Endothelial cell of hepatic sinusoid (primary cell): ENCODE results near the gene HPN.

Experiments used
- in situ Hi-C: cut with HindIII; loops from 2 replicates; pipeline ENCODE4 v1.10.0; 2017; ENCODE audit warnings: low sequenced_read_pairs

The HPN gene

DNA sequence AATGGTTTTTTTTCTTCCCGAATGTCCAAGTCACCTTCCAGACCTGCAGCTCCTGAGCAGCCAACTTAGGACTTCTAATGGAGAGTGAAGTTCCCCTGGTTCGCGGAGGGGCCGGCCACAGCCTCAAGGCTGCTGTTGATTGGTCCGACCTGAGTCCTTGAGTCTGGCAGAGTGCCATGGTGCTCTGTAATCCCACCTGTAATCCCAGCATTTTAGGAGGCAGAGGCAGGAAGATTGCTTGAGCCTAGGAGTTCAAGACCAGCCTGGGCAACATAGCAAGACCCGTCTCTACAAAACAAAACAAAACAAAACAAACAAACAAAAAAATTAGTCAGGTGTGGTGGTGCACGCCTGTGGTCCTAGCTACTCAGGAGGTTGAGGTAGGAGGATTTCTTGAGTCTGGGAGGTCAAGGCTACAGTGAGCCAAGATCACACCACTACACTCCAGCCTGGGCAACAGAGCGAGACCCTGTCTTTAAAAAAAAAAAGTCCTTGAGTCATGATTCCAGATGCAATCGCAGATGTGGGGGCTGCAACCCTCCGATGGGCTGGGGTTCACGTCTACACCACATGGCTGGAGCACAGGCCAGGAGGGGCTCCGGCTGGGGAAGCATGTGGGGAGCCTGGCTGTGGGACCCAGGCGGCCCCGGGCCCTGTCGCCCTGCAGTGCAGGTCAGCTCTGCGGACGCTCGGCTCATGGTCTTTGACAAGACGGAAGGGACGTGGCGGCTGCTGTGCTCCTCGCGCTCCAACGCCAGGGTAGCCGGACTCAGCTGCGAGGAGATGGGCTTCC, 17.7 kb downstream of the HPN start:
- in situ Hi-C loops = no loop called here

DNA sequence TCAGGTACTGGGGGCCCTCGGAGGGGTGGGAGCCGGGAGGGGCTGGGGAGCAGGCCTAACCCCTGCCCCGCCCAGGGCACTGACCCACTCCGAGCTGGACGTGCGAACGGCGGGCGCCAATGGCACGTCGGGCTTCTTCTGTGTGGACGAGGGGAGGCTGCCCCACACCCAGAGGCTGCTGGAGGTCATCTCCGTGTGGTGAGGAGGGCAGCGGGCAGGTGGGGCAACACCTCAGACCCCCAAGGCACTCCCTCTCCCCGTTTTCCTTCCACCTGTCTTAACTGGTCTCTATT, 18.2 kb downstream of the HPN start:
- in situ Hi-C loops = no loop called here

DNA sequence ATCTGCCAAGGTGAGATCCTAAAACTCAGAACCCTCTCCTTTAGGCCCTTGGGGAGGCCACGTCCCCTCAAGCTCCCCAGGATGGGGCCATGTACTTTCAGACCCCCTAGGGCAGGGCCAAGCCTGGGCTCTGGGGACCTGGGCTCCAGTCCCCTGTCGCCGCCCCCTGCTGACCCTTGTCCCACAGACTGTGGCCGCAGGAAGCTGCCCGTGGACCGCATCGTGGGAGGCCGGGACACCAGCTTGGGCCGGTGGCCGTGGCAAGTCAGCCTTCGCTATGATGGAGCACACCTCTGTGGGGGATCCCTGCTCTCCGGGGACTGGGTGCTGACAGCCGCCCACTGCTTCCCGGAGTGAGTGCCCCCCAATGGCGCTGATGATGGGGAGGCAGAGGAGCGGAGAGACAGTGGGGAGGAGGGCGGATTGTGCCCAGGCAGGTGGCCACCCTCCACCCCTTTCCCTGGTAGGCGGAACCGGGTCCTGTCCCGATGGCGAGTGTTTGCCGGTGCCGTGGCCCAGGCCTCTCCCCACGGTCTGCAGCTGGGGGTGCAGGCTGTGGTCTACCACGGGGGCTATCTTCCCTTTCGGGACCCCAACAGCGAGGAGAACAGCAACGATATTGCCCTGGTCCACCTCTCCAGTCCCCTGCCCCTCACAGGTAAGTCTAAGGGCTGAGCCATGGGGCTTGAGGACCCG, 18.8 kb downstream of the HPN start:
- in situ Hi-C loops = no loop called here

DNA sequence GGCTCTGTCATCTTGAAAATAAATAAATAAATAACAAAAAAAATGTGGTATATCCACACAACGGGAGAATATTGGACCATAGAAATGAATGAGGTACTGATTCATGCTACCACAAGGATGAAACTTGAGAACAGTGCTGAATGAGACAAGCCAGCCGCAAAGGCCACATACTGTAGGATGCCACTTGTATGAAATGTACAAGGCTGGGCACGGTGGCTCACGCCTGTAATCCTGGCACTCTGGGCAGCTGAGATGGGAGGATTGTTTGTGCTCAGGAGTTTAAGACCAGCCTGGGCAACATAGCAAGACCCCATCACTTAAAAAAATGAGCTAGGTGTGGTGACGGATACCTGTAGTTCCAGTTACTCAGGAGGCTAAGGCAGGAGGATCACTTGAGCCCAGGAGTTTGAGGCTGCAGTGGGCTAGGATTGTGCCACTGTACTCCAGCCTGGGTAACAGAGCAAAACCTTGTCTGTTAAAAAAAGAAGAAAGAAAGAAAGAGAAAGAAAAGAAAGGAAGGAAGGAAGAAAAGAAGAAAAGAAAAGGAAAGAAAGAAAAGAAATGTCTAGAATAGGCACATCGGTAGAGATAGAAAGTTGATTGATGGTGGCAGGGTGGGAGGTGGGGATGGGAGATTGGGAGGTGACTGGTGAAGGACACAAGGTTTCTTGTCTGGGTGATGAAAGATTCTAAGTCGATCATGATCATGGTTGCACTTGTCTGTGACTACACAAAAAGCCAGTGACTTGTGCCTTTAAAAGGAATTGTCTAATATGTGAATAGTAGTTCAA, 20.3 kb downstream of the HPN start:
- in situ Hi-C loops = no loop called here

DNA sequence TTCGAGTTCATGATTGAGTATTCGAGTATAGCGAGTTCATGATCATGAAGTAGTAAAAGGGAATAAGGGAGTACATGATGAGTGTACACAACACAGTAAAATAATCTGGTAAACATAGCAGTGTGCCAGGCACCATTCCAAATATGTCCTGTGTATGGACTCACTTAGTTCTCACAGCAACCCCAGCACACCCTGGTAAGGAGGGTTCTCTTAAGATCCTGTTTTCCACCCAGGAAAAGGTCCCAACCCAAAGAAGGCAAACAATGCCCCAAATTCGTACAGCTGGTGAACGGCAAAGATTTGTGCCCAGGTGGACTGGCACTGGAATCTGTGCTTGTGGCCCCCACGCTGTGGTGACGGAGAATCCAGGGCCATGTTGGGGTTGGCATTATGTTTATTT, 21.4 kb downstream of the HPN start:
- in situ Hi-C loops = no loop called here

DNA sequence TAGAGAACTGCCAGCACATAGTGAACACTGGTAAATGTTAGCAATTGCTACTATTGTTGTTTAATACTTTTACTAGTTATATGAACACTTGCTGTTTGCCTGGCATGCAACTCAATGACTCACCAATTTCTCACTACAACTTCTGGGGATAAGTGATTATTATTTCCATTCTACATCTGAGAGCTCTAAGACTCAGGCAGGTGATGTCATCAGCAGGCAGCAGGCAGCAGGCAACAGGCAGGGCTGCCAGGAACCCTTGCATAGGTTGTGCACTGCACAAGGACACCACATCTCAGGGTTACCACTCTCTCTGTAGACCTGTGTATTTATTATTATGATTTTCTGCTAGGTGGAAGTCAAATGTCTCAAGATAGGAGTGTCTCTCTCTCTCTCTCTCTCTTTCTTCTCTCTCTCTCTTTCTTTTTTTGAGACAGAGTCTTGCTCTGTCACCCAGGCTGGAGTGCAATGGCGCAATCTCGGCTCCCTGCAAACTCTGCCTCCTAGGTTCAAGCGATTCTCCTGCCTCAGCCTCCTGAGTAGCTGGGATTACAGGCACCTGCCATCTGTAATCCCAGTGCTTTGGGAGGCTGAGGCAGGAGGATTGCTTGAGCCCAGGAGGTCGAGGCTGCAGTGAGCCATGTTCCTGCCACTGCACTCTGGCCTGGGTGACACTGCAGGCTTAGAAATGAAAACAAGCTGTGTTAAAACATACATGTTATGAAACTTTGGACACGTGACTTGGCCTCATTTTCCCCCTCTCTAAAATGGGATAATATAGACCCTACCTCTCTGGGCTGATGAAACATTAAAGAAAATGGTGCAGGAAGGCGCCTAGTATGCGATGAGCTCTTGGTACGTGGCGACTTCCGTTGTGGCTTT, 22.7 kb downstream of the HPN start:
- in situ Hi-C loops = no loop called here

DNA sequence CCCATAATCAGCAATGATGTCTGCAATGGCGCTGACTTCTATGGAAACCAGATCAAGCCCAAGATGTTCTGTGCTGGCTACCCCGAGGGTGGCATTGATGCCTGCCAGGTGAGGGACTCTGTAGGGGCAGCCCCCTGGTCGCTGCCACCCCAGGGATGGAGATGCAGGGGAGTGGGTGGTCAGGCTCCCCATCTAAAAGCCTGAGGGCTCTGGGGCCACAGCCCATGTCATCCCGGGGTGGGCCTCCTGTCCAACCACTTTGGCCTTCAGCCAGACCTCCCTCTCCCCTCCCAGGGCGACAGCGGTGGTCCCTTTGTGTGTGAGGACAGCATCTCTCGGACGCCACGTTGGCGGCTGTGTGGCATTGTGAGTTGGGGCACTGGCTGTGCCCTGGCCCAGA, 24.1 kb downstream of the HPN start:
- in situ Hi-C loops = no loop called here

DNA sequence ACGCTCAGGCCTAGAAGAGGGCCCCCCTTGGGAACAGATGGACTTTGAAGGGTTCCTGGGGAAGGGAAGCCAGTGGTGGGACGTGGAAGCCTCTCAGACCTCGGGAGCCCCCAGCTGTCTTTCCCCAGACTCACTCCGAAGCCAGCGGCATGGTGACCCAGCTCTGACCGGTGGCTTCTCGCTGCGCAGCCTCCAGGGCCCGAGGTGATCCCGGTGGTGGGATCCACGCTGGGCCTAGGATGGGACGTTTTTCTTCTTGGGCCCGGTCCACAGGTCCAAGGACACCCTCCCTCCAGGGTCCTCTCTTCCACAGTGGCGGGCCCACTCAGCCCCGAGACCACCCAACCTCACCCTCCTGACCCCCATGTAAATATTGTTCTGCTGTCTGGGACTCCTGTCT, 24.6 kb downstream of the HPN start:
- in situ Hi-C loops = no loop called here

DNA sequence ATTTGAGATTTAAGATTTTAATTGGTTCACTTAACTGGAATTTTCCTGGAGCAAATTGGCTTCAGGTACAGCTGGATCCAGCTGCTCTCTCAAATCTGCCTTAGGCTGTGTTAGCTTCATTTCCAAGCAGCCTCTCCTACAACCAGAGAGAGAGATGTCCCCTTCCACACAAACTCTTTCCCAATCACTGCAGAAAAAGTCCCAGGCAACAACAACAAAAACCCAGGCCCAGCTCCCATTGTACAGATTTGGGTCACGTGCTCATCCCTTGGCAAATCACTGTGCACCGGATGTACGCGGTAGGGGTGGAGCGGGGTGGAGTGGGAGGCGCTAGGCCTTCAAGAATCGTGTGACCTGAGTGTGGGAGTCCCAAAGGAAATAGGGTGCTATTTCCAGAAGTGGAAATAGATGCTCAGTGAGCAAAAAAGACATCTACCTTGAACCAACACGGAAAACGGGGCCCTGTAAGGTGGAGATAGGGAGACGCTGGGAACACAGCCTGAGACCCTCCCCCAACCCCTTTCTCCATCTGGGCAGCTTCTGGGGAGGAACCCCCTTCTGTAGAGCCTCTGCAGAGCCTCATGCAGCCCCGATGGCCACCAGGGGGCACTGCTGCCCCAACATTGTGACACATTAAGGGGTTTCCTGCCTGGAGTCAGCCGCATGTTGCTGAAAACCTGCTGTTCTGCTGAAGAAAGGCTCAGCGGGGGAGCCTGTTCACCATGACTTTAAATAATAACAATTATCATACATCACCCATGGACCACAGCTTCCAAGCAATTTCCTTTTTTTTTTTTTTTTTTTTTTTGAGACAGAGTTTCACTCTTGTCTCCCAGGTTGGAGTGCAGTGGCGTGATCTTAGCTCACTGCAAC, 25.4 kb downstream of the HPN start:
- in situ Hi-C loops = no loop called here

DNA sequence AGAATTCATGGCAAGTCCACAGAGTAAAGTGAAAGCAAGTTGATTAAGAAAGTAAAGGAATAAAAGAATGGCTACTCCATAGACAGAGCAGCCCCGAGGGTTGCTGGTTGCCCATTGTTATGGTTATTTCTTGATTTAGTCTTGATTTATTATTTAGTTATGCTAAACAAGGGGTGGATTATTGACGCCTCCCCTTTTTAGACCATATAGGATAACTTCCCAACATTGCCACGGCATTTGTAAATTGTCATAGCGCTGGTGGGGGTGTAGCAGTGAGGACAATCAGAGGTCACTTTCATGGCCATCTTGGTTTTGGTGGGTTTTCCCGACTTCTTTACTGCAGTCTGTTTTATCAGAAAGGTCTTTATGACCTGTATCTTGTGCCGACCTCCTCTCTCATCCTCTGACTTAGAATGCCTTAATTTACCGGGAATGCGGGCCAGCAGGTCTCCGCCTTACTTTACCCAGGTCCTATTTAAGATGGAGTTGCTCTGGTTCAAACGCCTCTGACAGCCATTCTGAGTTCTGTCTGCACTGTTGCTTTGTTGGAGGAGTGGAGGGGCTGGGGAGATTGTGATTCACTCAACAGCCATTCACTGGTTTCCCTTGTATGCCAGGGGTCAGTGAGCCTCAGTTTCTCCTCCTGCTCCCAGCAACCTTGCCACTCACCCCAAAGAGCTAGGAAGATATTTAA, 27.6 kb downstream of the HPN start:
- in situ Hi-C loops = no loop called here

DNA sequence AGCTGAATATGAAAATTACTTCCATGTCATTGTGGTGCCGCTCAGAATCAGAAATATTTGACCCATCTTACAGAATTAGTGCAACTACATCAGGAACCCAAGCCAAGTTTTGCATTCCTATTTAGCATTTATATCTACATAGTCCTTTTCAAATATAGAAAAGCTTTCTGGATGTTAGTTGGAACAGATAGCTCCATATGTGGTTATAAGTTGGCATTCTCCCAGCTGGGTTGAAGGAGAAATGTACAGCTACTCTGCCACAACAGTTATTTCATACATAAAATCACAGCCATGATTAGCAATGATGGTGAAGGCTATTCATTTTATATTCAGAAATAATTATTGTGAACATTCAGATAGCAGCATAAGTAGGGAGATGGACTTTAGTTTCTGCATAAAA, 28.2 kb downstream of the HPN start:
- in situ Hi-C loops = no loop called here

DNA sequence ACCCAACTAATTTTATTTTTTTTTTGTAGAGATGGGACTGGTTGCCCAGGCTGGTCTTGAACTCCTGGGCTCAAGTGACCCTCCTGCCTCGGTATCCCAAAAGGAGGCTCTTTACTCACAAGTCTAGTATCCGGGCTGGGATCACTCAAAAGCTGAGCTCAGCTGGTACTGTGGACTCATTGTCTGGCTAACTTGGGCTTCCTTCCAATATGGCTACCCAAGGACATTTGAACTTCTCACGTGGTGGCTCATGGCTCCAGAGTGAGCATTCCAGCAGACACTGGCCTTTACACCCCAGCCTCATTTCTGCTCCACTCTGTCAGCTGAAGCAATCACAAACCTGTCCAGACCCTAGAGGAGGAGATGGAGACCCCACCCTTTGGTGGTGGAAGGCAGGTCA, 28.9 kb downstream of the HPN start:
- in situ Hi-C loops = no loop called here

DNA sequence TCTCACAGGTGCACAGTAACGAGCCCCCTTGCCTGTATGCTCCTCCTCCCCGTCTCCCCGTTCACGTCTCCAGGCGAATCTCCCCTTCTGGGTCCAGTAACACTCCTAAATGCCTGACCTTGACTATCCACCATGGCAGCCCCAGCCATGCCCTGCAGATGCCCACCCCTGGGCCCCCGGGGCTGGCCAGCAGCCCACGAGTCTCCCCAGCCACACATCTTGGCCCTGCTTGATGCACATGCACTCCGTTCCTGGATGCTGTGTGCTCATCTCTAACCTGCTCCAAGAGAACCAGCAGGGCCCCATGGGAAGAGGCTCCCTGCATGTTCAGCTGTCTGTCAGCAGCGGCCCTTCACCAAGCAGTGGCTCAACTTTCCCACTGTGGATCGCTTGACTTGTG, 32.0 kb downstream of the HPN start:
- in situ Hi-C loops = no loop called here

DNA sequence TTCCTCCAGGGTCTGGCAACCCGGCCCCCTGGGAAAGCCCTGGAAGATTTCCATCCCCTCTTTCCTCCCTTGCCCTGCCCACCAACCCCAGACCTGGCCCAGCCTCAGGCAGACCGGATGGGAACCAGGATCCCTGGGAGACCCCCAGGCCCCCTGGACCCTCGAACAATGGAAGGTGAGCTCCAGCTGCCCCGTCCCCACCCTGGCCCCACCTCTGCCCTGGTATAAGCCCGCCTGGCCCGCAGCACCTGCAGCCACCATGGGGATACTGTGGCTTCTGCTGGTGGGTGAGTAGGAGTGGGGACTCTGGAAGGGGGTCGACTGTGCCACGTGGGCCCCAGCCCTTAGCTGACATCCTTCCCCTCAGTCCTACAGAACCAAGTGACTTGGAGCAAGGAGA, 32.4 kb downstream of the HPN start:
- in situ Hi-C loops = no loop called here

DNA sequence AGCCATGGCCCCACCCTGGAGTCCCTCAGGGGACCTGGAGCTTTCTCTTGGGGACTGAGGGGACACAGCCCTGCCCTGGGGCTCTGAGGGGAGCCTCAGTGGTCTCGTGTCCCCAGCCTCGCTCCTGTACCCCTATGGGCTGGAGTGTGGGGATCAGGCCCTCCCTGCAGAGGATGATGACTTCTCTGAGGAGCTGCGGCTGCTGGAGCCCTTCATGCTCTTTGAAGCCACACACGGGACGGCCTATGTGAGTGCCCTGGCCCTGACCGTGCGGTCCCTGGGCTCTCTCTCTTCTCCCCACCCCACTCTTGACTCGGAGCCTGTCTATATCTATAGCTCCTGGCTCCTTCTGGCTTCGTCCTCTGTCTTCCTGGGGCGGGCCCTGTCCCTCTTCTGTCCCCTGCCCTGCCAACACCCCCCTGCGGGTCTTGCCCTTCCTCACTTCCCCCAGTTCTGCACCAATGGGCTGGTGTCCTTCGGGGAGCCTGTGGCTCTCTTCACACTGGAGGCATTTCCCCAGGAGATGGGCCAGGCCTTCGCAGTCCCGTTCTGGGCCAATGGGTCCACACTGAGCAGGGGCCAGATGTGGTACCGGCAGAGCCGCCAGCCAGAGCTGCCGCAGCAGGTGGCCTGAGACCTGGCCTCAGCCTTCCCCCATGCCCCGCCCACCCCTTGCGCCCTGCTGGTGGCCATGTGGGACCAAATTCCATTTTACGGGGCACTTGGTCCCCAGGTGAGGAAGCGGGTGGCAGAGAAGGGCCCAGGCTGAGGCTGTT, 33.1 kb downstream of the HPN start:
- in situ Hi-C loops = no loop called here

DNA sequence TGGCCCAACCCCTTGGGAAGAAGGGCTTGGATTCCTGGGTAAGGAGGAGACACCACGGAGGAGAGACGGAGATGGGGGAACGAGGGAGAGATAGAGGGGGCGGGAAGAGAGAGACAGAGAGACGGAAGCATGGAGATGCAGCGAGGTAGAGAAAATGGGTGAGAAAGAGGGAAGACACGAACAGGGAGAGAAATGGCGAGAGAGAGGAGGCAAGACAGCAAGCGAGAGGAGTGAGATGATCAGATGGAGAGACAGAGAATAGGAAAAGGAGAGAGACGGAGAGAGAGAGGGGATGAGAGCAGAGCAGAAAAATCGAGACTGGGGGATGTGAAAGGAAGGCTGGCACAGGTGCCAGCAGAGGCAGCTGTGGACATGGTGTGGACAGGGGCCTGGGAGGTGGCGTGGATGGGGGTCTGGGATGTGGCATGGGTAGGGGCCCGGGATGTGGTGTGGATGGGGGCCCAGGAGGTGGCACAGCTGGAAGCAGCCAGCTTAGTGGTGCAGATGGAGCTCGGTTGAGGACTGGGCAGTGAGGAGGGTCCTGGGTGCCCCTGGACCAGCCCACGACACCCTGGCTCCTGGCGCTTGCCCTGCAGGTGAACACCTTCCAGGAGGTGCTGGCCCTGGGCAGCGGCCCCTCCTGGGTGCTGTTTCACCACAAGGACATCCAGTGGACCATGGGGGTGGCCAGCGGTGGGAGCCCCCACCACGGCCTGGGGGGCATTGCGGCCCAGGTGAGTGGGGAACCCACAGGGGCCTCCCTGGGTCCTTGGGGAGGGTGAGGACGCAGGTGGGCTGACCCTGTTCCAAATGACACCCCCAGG, 33.9 kb downstream of the HPN start:
- in situ Hi-C loops = no loop called here

DNA sequence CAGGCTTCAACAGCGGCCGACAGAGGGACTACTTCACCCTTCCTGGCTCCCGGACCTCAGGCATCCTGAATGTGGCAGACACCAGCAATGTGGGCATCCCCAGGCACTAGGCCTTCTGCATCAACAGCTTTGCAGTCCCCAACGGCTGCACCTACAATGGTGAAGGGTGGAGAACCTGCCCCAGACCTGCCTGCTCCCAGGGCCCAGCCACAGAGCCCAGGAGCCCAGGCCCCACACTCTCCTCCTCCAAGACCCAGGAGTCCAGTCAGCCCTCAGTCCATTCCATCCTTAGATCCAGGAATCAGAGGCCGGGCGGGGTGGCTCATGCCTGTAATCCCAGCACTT, 34.5 kb downstream of the HPN start:
- in situ Hi-C loops = no loop called here

DNA sequence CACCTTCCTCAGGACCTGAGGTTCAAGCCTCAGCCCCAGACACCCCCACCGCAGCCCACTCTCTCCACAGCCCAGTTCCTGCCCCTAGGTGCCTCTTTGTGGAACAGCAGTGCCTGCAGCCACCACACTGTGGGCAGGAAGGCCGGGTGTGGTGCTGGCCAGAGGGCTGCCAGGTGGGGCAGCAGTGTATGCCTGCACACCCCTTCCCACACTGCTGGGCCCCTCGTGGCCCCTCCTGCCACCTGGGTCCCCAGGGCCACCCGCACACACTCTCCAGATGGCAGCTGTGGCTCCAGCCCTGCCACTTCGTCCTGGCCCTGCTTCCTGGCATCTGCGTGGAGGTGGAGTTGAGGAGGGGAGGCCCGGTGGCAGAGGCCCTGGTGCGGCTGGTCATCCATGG, 35.1 kb downstream of the HPN start:
- in situ Hi-C loops = no loop called here
